ENCODE measurements around the gene WNT3A. TPM values are rescaled to one million over a fixed set of nuclear protein-coding genes. Genes with fewer than 3 reads are reported as not detected.
A peak's percentile ranks its signal among the peaks of the same experiment; 100 is the strongest.

WNT3A gene
- total and polyA plus RNA-seq, 9 of the 15 experiments (the other 6 are each of a cell fraction or from before 2014, with no cell fraction given) = not detected

- TF ChIP-seq ARID4B (CRISPR knock-in tag; IDR thresholded peaks at IDR 0.05) (peak; percentile 42; the same call in 1 of the 2 replicates), HDAC1 (IDR thresholded peaks at IDR 0.05) (peak in 1 of 2 experiments; percentile 71; a peak in 2 of 4 replicates), HDAC3 (IDR thresholded peaks at IDR 0.05; ENCODE audit: borderline replicate concordance, partially characterized antibody) (no peak), LCOR (CRISPR knock-in tag; IDR thresholded peaks at IDR 0.05) (peak; percentile 62; the same call in 1 of the 2 replicates), ZNF740 (CRISPR knock-in tag; IDR thresholded peaks at IDR 0.05) (no peak), ZNF740 (tag; IDR thresholded peaks at IDR 0.05) (no peak), POLR2G (IDR thresholded peaks at IDR 0.05; ENCODE audit: low read depth, low read length) (no peak), ZNF79 (CRISPR knock-in tag; IDR thresholded peaks at IDR 0.05; ENCODE audit: low read depth) (no peak), RFX7 (CRISPR knock-in tag; IDR thresholded peaks at IDR 0.05) (no peak), MAFG (tag; conservative IDR thresholded peaks at IDR 0.05) (no peak), JUND (IDR thresholded peaks at IDR 0.05; ENCODE audit: borderline replicate concordance, low read depth, low read length) (peak; percentile 56), JUND (tag; IDR thresholded peaks at IDR 0.05; ENCODE audit: borderline replicate concordance, low read depth, low read length) (no peak; the same call in 2 of the 3 replicates), ZNF263 (CRISPR knock-in tag; IDR thresholded peaks at IDR 0.05; ENCODE audit: borderline replicate concordance) (no peak), MLLT1 (IDR thresholded peaks at IDR 0.05) (0 out of 4 replicates have a peak, but pooled peaks of 1 of the 2 experiments have one; percentile 48), ZNF217 (CRISPR knock-in tag; IDR thresholded peaks at IDR 0.05) (no peak)
These were observed 78.6 kb downstream of the WNT3A start (continued) for GRCh38 chr1:228085287-228085951.
